Measurements from ENCODE around the gene TLX2.

TLX2 gene

GRCh38 chr2:74496997-74497776 is 17.1 kb upstream of the TLX2 start:
- FAIRE-seq: no peak
- no peak for DNase-seq (ENCODE audit: low spot score)

GRCh38 chr2:74497777-74498499 is 16.3 kb upstream of the TLX2 start:
- no peak for FAIRE-seq
- no peak for DNase-seq (ENCODE audit: low spot score)

- no peak for FAIRE-seq
- no peak for DNase-seq (ENCODE audit: low spot score)
Measured at GRCh38 chr2:74498500-74499266, 15.6 kb upstream of the TLX2 start.

- DNase-seq (ENCODE audit: low spot score) (no peak), FAIRE-seq (no peak)
Measured at GRCh38 chr2:74499267-74499939, 14.8 kb upstream of the TLX2 start, which contains the start of gene LBX2. TSS of gene LBX2 (minus strand) at chr2:74499603. CDS start at chr2:74499537, 66 bp downstream.

- FAIRE-seq (no peak), DNase-seq (ENCODE audit: low spot score) (no peak)
Measured at GRCh38 chr2:74499940-74500577, 14.2 kb upstream of the TLX2 start.

- DNase-seq (ENCODE audit: low spot score) (no peak), FAIRE-seq (no peak)
Measured at GRCh38 chr2:74500578-74500946, 13.7 kb upstream of the TLX2 start.

GRCh38 chr2:74501335-74502071 is 12.7 kb upstream of the TLX2 start:
- FAIRE-seq (no peak), DNase-seq (ENCODE audit: low spot score) (no peak)

- FAIRE-seq: no peak
- peak; percentile 9 for DNase-seq (ENCODE audit: low spot score)
Measured at GRCh38 chr2:74502147-74502719, 12.0 kb upstream of the TLX2 start.

- FAIRE-seq (no peak), DNase-seq (ENCODE audit: low spot score) (peak; percentile 68)
Measured at GRCh38 chr2:74502720-74503505, 11.3 kb upstream of the TLX2 start.

- no peak for FAIRE-seq
- DNase-seq (ENCODE audit: low spot score): no peak
Measured at GRCh38 chr2:74503506-74504475, 10.5 kb upstream of the TLX2 start.

GRCh38 chr2:74504591-74504990 is 9.7 kb upstream of the TLX2 start:
- FAIRE-seq (no peak), DNase-seq (ENCODE audit: low spot score) (no peak)

GRCh38 chr2:74505448-74506246 is 8.6 kb upstream of the TLX2 start:
- DNase-seq (ENCODE audit: low spot score): no peak
- no peak for FAIRE-seq

GRCh38 chr2:74507145-74507925 is 6.9 kb upstream of the TLX2 start, which contains the start of gene PCGF1:
TSS of gene PCGF1 (minus strand) at chr2:74507695. CDS start at chr2:74507668, 27 bp downstream.
- DNase-seq (ENCODE audit: low spot score): peak; percentile 93
- peak; percentile 49 for FAIRE-seq

- DNase-seq (ENCODE audit: low spot score) (no peak), FAIRE-seq (no peak)
Measured at GRCh38 chr2:74507926-74508520, 6.2 kb upstream of the TLX2 start.

GRCh38 chr2:74510272-74510671 is 4.0 kb upstream of the TLX2 start:
- no peak for DNase-seq (ENCODE audit: low spot score)
- no peak for FAIRE-seq
